Measurements from ENCODE around the gene SYNGAP1. TPM values are rescaled to one million over a fixed set of nuclear protein-coding genes. Genes with fewer than 3 reads are reported as not detected.

Gene SYNGAP1
- total RNA-seq, 1 experiment from 2014 or later, result 77.6 TPM

DNA sequence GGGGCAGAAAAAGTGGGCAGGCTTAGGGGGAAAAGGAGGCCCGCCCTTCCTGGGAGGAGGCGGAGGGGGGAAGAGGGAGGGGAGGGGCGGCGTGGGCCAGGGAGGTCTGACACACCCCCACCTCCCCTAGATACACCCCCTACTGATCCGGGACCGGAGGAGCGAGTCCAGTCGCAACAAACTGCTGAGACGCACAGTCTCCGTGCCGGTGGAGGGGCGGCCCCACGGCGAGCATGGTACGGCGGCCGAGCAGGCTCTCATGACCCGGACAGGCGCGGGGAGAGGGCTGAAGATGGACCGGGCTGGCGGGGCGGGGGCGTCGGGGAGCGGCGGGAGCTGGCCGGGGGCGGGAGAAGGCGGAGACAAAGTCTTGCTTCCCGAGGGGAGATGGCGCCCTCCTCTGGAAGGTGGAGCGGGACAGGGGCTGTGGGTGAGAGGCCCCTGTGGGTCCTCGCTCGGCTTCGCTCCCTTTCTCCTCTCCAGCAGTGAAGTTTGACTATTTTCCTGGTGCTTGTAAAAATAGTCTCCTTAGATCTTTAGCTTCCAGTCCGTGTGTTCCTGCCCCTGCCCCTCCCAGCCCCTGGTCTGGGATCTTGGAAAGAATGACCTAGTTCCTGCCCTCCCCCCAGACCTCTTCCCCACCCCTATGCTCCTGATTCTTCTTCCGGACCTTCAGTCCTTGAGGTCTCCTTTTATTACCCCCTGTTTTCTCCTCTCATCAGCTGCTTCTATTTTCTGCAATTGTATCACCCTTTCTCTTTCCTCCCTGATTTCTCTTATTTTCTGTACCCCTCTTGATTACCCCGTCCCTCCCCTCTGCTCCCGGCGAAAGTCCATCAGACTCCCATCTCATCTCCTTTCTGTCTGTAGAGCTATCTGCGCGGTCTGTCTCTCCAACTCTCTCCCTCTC, 6.1 kb downstream of the SYNGAP1 start:
- peak; percentile 66 for TF ChIP-seq CTCF (conservative IDR thresholded peaks at IDR 0.05; ENCODE audit: low read depth, low read length)
- no peak for TF ChIP-seq EZH2 (IDR thresholded peaks at IDR 0.05; ENCODE audit: borderline replicate concordance, low read depth, low read length, poor library complexity, severe bottlenecking)
- BruUV-seq (replicated peaks), result no TSS peak
- ChIA-PET CTCF (interaction anchor here (0.6 to 1.0 kb wide), 5 partner anchors 35 to 177 kb away, joined by 3 to 9 read pairs (median 5); no protein-coding TSS in a partner anchor), POLR2A (ENCODE audit: low non-redundant PET) (interaction anchor here (0.8 kb wide), 2 partner anchors 16 to 77 kb away, joined by 3 read pairs; no protein-coding TSS in a partner anchor)
- Histone ChIP-seq H3K4me3 (ENCODE audit: low read depth, low read length, poor library complexity, severe bottlenecking) (peak overlapping the region; percentile 59), H3K36me3 (ENCODE audit: insufficient read depth, low read length, poor library complexity, severe bottlenecking) (peaks cover 4% of the 10 kb centered on the region), H3K27ac (ENCODE audit: low read depth, low read length, poor library complexity, severe bottlenecking) (peak overlapping the region; percentile 90), H3K27me3 (replicated peaks; ENCODE audit: insufficient read depth, low read depth, low read length, poor library complexity) (no peaks in the 10 kb centered on the region), H3K4me1 (ENCODE audit: insufficient read depth, low read length, poor library complexity, severe bottlenecking) (peaks cover 45% of the 10 kb centered on the region), H3K9me3 (ENCODE audit: low read depth, low read length, poor library complexity, severe bottlenecking) (no peaks in the 10 kb centered on the region)
- peak; percentile 93 for DNase-seq (ENCODE audit: low spot score)
- intact Hi-C loops (cut with micrococcal nuclease; ENCODE audit: unreplicated experiment), result loop anchor here (2.0 to 10.0 kb wide), 4 partner anchors 35 to 451 kb away; partner anchors contain the start of genes KIFC1 and RGL2

DNA sequence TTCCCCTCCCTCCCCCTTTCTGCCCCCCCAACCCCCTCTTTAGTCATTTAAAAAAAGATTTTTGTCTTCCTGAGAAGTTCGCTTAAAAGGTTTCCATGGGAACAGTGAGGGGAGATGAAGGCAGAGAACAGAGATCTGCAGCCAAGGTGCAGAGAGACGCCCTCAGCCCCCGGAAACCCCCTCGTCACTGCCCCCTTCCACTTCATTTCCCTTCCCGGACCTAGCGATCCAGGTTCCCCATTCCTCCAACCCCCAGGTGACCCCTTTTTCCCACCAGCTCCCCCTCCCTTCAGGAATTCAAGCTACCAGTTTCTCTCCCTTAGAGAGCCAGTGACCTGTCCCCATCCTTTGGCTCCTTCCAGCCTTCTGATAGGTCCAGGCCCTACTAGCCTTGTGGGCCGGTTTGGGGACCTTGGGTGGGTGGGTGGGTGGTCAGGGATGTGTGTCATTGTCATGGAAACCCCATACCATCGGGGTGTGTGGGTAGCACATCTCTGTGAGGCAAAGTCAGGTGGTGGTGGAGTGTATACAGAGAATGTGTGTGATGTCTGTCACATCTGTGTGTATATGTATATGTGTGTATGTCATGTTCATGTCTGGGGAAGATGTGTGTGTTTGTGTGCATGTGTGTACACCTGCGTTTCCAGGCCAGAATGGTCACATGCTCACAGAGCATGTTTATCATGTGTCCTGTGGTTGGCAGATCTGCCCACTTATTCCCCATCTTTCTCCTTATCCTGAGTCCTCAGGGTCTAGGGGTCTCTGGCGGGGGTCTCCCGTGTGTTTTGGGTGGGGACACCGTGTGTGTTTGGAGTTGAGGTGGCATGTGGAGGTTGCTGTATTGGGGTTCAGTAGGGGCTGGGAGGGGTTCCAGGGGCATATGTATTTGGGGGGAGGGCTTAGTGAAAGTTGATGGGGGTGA, 7.0 kb downstream of the SYNGAP1 start:
- no peak for TF ChIP-seq EZH2 (IDR thresholded peaks at IDR 0.05; ENCODE audit: borderline replicate concordance, low read depth, low read length, poor library complexity, severe bottlenecking)
- TF ChIP-seq CTCF (conservative IDR thresholded peaks at IDR 0.05; ENCODE audit: low read depth, low read length), result no peak
- H3K36me3 ChIP-seq (ENCODE audit: insufficient read depth, low read length, poor library complexity, severe bottlenecking), result peaks cover 4% of the 10 kb centered on the region
- ChIA-PET POLR2A (ENCODE audit: low non-redundant PET) (interaction anchor here (0.8 kb wide), 1 partner anchor 17 kb away, joined by 3 read pairs; no protein-coding TSS in a partner anchor), CTCF (interaction anchor here (0.5 to 0.6 kb wide), 2 partner anchors 45 to 141 kb away, joined by 8 to 9 read pairs; no protein-coding TSS in a partner anchor)
- intact Hi-C loops (cut with micrococcal nuclease; ENCODE audit: unreplicated experiment), result loop anchor here (2.0 to 10.0 kb wide), 4 partner anchors 36 to 452 kb away; partner anchors contain the start of genes KIFC1 and RGL2
- peaks cover 55% of the 10 kb centered on the region for H3K4me1 ChIP-seq (ENCODE audit: insufficient read depth, low read length, poor library complexity, severe bottlenecking)
- DNase-seq (ENCODE audit: low spot score), result peak; percentile 58
- H3K27ac ChIP-seq (ENCODE audit: low read depth, low read length, poor library complexity, severe bottlenecking), result peak overlapping the region; percentile 90
- H3K27me3 ChIP-seq (replicated peaks; ENCODE audit: insufficient read depth, low read depth, low read length, poor library complexity), result no peaks in the 10 kb centered on the region
- H3K9me3 ChIP-seq (ENCODE audit: low read depth, low read length, poor library complexity, severe bottlenecking), result no peaks in the 10 kb centered on the region
- peak overlapping the region; percentile 59 for H3K4me3 ChIP-seq (ENCODE audit: low read depth, low read length, poor library complexity, severe bottlenecking)
- BruUV-seq (replicated peaks), result no TSS peak

All from A673 (cell line).